Kidney epithelial cell (primary cell): ENCODE measurements around the gene ARHGEF9. TPM values are rescaled to one million over a fixed set of nuclear protein-coding genes. Genes with fewer than 3 reads are reported as not detected.

Experiments used
- DNase-seq: peaks from one replicate; pipeline ENCODE4 v3.0.0-alpha.2; 2010; ENCODE audit warnings: low read depth
- H3K27me3 ChIP-seq: 2 replicates; pipeline ENCODE4 v1.6.0; 2011; ENCODE audit warnings: low read length; ENCODE audit not compliant: control insufficient read depth, insufficient read depth
- H3K36me3 ChIP-seq: 2 replicates; pipeline ENCODE4 v1.5.1; 2011; ENCODE audit warnings: low read length; ENCODE audit not compliant: control insufficient read depth, insufficient read depth
- H3K4me3 ChIP-seq: 2 replicates; pipeline ENCODE4 v1.5.1; 2011; ENCODE audit warnings: low read depth, mild to moderate bottlenecking, control low read depth, low read length
- CTCF ChIP-seq: IDR thresholded peaks from 2 replicates; pipeline ENCODE4 v1.5.1; 2011; ENCODE audit warnings: mild to moderate bottlenecking, moderate library complexity, low read length, control low read depth, inconsistent platforms; ENCODE audit not compliant: insufficient read depth, poor library complexity, severe bottlenecking
- total RNA-seq: library from RNA; depleted of rRNA; stranded (reverse); fragments of >200 nt; gene quantifications from 2 replicates; pipeline ENCODE4 v1.2.3, GENCODE V29; 2015

Gene ARHGEF9
- total RNA-seq, 1 donor from 2014 or later = 14.4 TPM

- no peak for TF ChIP-seq CTCF
- Histone ChIP-seq H3K36me3 (no peaks in the 10 kb centered on the region), H3K27me3 (no peaks in the 10 kb centered on the region), H3K4me3 (no peak overlapping the region)
- no peak for DNase-seq
These were observed 120.3 kb downstream of the ARHGEF9 start for GRCh38 chrX:63664741-63665140.

DNA sequence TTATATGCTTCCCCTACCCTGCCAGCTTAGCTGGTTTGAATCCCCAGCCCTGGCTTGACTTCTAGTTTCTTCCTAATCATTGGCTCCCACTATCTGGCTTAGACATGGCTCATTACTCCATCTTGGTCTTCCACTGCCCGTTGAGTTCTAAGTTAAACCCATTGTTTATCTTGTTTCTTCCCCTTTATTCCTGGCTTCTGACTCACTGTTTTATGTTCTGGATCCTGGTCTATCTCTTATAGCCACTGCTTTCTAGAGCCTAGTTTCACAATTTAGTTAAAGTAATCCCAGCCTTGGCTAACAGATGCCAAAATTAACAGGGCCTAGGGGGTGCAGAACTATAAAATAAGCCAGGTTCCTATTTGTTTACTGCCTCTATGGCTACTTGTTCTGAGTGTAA is 120.9 kb downstream of the ARHGEF9 start:
- H3K27me3 ChIP-seq = no peaks in the 10 kb centered on the region
- H3K36me3 ChIP-seq = no peaks in the 10 kb centered on the region
- H3K4me3 ChIP-seq = no peak overlapping the region
- TF ChIP-seq CTCF = no peak
- no peak for DNase-seq

DNA sequence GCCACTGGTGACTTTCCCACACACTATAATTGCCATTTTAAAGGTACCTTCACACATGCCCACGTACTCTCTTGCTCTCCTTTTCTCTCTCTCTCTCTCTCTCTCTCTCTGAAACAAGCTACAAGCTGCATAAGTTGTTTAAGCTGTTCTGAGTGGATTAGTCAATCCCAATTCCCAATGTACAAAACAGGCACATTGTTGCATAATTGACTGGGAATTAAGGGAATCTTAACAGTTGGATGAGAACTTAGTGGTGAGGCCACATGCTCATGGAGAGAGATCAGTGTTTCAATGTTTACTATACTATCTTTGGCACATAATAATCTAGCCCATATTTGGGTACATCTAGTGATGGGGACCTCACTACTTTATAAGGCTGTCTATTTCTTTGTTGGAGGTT is 123.3 kb downstream of the ARHGEF9 start:
- no peaks in the 10 kb centered on the region for H3K27me3 ChIP-seq
- no peak for TF ChIP-seq CTCF
- H3K4me3 ChIP-seq = no peak overlapping the region
- no peak for DNase-seq
- H3K36me3 ChIP-seq = no peaks in the 10 kb centered on the region

DNA sequence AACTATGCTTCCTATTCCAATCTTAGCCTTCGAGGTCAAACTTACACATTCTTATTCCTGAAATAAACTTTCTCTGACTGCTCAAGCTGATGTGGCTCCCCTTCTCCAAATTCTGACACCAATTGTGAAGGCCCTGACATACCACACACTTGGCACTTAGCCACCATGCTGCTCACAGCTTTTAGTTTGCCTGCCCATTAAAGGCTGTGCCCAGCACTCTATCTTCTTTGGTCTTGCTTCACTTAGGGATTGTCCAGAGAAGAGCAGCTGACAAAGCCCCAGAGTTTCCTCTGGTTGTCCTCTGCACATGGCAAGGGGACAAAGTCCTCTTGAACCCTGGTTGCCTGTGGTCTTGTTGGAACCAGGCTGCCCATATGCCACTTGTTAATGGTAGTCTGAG is 126.1 kb downstream of the ARHGEF9 start:
- no peaks in the 10 kb centered on the region for H3K36me3 ChIP-seq
- no peak overlapping the region for H3K4me3 ChIP-seq
- DNase-seq = no peak
- TF ChIP-seq CTCF = no peak
- H3K27me3 ChIP-seq = no peaks in the 10 kb centered on the region

GRCh38 chrX:63657821-63658220 is 127.2 kb downstream of the ARHGEF9 start:
- TF ChIP-seq CTCF = no peak
- no peak for DNase-seq
- no peaks in the 10 kb centered on the region for H3K36me3 ChIP-seq

GRCh38 chrX:63656871-63657580 is 128.0 kb downstream of the ARHGEF9 start:
- no peak for DNase-seq
- Histone ChIP-seq H3K4me3 (no peak overlapping the region), H3K36me3 (no peaks in the 10 kb centered on the region), H3K27me3 (no peaks in the 10 kb centered on the region)
- no peak for TF ChIP-seq CTCF

More at GRCh38 chrX:63657821-63658220, 127.2 kb downstream of the ARHGEF9 start:
- Histone ChIP-seq H3K4me3 (no peak overlapping the region), H3K27me3 (no peaks in the 10 kb centered on the region)
